Skeletal muscle tissue (tissue), 4 donors: ENCODE results near the gene FTCD. TPM values are rescaled to one million over a fixed set of nuclear protein-coding genes. Genes with fewer than 3 reads are reported as not detected.

Experiments
- H3K27ac ChIP-seq: one replicate; pipeline ENCODE4 v1.7.0; 2013; ENCODE audit warnings: mild to moderate bottlenecking, low read depth, low read length, inconsistent platforms
- H3K27me3 ChIP-seq, 3 donors: one replicate each; pipeline ENCODE4 v1.7.0; 2013; ENCODE audit warnings: low read length in 3 of 3; ENCODE audit not compliant: control insufficient read depth in 3 of 3, insufficient read depth in 3 of 3
- H3K36me3 ChIP-seq, 3 donors: one replicate each; pipeline ENCODE4 v1.7.0; 2013; ENCODE audit warnings: low read length in 3 of 3; ENCODE audit not compliant: control insufficient read depth in 3 of 3, insufficient read depth in 3 of 3
- H3K4me1 ChIP-seq, 3 donors: one replicate each; pipeline ENCODE4 v1.7.0; 2013; ENCODE audit warnings: low read length in 3 of 3, mild to moderate bottlenecking in 3 of 3; ENCODE audit not compliant: control insufficient read depth in 3 of 3, insufficient read depth in 3 of 3
- H3K4me3 ChIP-seq, 3 donors: one replicate each; pipeline ENCODE4 v1.7.0; 2013; ENCODE audit warnings: low read length in 3 of 3
- H3K9ac ChIP-seq, 3 donors: one replicate each; pipeline ENCODE4 v1.7.0; 2013; ENCODE audit warnings: low read length in 3 of 3, mild to moderate bottlenecking in 3 of 3, moderate library complexity in 2 of 3, low read depth in 1 of 3
- H3K9me3 ChIP-seq, 3 donors: one replicate each; pipeline ENCODE4 v1.7.0; 2013; ENCODE audit warnings: low read length in 3 of 3; ENCODE audit not compliant: control insufficient read depth in 3 of 3
- total RNA-seq: library from RNA; depleted of rRNA; stranded (reverse); fragments of >200 nt; gene quantifications from one replicate; pipeline ENCODE4 v1.2.3, GENCODE V29; 2014
- donor health status: Osteomylitis.

The FTCD gene
- total RNA-seq, 1 donor from 2014 or later, result 0.52 TPM

- H3K4me1 ChIP-seq, result no peaks in the 10 kb centered on the region
- peaks cover 0 to under 1% (median 0%) of the 10 kb centered on the region in 3 donors for H3K27me3 ChIP-seq
- H3K9ac ChIP-seq, result no peak overlapping the region
- peaks cover 0 to 7% (median 0%) of the 10 kb centered on the region in 3 donors for H3K9me3 ChIP-seq
- peaks cover 12 to 35% (median 26%) of the 10 kb centered on the region in 3 donors for H3K36me3 ChIP-seq
- no peak overlapping the region for H3K4me3 ChIP-seq
- H3K27ac ChIP-seq, result no peak overlapping the region
Measured at GRCh38 chr21:46116189-46116775, 39.1 kb downstream of the FTCD start.

- H3K4me3 ChIP-seq, result no peak overlapping the region
- H3K27ac ChIP-seq, result no peak overlapping the region
- H3K27me3 ChIP-seq, result peaks cover 2 to 3% (median 2%) of the 10 kb centered on the region in 3 donors
- peaks cover 12 to 32% (median 26%) of the 10 kb centered on the region in 3 donors for H3K36me3 ChIP-seq
- peaks cover 0 to 2% (median 0%) of the 10 kb centered on the region in 3 donors for H3K4me1 ChIP-seq
- peaks cover 0 to 7% (median 0%) of the 10 kb centered on the region in 3 donors for H3K9me3 ChIP-seq
- H3K9ac ChIP-seq, result no peak overlapping the region
Measured at GRCh38 chr21:46115441-46116188, 39.8 kb downstream of the FTCD start.

GRCh38 chr21:46114963-46115362, 40.4 kb downstream of the FTCD start:
- peaks cover 0 to 7% (median 0%) of the 10 kb centered on the region in 3 donors for H3K9me3 ChIP-seq
- peaks cover 0 to 3% (median 0%) of the 10 kb centered on the region in 3 donors for H3K4me1 ChIP-seq
- peaks cover 12 to 31% (median 26%) of the 10 kb centered on the region in 3 donors for H3K36me3 ChIP-seq
- H3K27ac ChIP-seq, result no peak overlapping the region
- H3K27me3 ChIP-seq, result peaks cover 3 to 5% (median 5%) of the 10 kb centered on the region in 3 donors
- no peak overlapping the region for H3K9ac ChIP-seq
- H3K4me3 ChIP-seq, result no peak overlapping the region

DNA sequence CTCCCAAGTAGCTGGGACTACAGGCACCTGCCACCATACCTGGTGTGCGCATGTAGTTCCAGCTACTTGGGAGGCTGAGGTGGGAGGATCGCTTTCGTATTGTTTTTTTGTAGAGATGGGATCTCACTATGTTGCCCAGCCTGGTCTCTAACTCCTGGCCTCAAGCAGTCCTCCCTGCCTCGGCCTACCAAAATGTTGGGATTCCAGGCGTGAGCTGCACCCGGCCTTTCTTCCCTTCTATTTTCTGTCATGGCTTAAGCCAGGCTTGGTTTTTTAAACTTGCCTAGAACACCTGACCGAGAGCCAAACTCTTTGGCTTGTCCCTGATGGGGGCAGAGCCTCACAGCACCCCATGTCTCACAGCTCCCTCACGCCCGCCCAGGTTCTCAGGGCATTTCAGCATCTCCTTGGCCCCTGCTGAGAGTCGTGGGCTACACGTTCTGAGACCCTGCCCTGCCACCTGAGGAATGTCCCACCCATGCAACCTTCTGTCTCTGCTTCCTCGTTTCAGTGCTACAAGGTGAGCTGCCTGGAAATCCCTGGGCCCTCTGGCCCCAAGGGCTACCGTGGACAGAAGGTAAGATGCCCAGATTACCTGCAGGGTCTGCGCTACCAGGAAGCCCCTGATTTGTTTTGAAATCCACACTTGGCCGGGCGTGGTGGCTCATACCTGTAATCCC, 41.7 kb downstream of the FTCD start:
- Histone ChIP-seq H3K4me1 (peaks cover 0 to 6% (median 3%) of the 10 kb centered on the region in 3 donors), H3K27me3 (peaks cover 3 to 5% (median 5%) of the 10 kb centered on the region in 3 donors), H3K4me3 (no peak overlapping the region), H3K9me3 (peaks cover 0 to 7% (median 0%) of the 10 kb centered on the region in 3 donors), H3K9ac (no peak overlapping the region), H3K27ac (no peak overlapping the region), H3K36me3 (peaks cover 12 to 26% (median 25%) of the 10 kb centered on the region in 3 donors)

GRCh38 chr21:46112725-46113215, 42.6 kb downstream of the FTCD start:
- no peak overlapping the region for H3K27ac ChIP-seq

GRCh38 chr21:46111857-46112724, 43.3 kb downstream of the FTCD start:
- Histone ChIP-seq H3K4me1 (peaks cover 0 to 6% (median 3%) of the 10 kb centered on the region in 3 donors), H3K9me3 (peaks cover 0 to 7% (median 0%) of the 10 kb centered on the region in 3 donors), H3K4me3 (no peak overlapping the region), H3K27me3 (peaks cover 3 to 5% (median 5%) of the 10 kb centered on the region in 3 donors), H3K36me3 (peaks cover 12 to 23% (median 20%) of the 10 kb centered on the region in 3 donors), H3K9ac (no peak overlapping the region), H3K27ac (no peak overlapping the region)

More at GRCh38 chr21:46112725-46113215, 42.6 kb downstream of the FTCD start:
- H3K4me1 ChIP-seq, result peaks cover 0 to 6% (median 3%) of the 10 kb centered on the region in 3 donors
- peaks cover 12 to 24% (median 24%) of the 10 kb centered on the region in 3 donors for H3K36me3 ChIP-seq
- H3K9me3 ChIP-seq, result peaks cover 0 to 7% (median 0%) of the 10 kb centered on the region in 3 donors
- no peak overlapping the region for H3K4me3 ChIP-seq
- H3K27me3 ChIP-seq, result peaks cover 3 to 5% (median 5%) of the 10 kb centered on the region in 3 donors
- H3K9ac ChIP-seq, result no peak overlapping the region

- Histone ChIP-seq H3K36me3 (peaks cover 8 to 17% (median 14%) of the 10 kb centered on the region in 3 donors), H3K9me3 (peaks cover 0 to 7% (median 0%) of the 10 kb centered on the region in 3 donors), H3K9ac (no peak overlapping the region), H3K27ac (no peak overlapping the region), H3K27me3 (peaks cover 3 to 5% (median 5%) of the 10 kb centered on the region in 3 donors), H3K4me1 (peaks cover 0 to 6% (median 3%) of the 10 kb centered on the region in 3 donors), H3K4me3 (no peak overlapping the region)
Measured at GRCh38 chr21:46111193-46111571, 44.2 kb downstream of the FTCD start.

- no peak overlapping the region for H3K4me3 ChIP-seq
- H3K9ac ChIP-seq, result no peak overlapping the region
- H3K4me1 ChIP-seq, result peaks cover 0 to 6% (median 3%) of the 10 kb centered on the region in 3 donors
- H3K9me3 ChIP-seq, result peaks cover 0 to 7% (median 0%) of the 10 kb centered on the region in 3 donors
- no peak overlapping the region for H3K27ac ChIP-seq
- peaks cover 3 to 5% (median 5%) of the 10 kb centered on the region in 3 donors for H3K27me3 ChIP-seq
- peaks cover 8 to 16% (median 9%) of the 10 kb centered on the region in 3 donors for H3K36me3 ChIP-seq
Measured at GRCh38 chr21:46110499-46111192, 44.7 kb downstream of the FTCD start.
